ENCODE results near the gene DNAJC10. TPM values are rescaled to one million over a fixed set of nuclear protein-coding genes. Genes with fewer than 3 reads are reported as not detected.

DNAJC10 gene
- polyA plus RNA-seq, 4 donors: 139 to 205 (median 159) TPM

GRCh38 chr2:182827182-182827879, 111.3 kb downstream of the DNAJC10 start:
- no peak for DNase-seq (ENCODE audit: low read depth in 4 of 4, low spot score in 3 of 4)

GRCh38 chr2:182831101-182831500, 115.0 kb downstream of the DNAJC10 start:
- no peak for DNase-seq (ENCODE audit: low read depth in 4 of 4, low spot score in 3 of 4)

- DNase-seq (ENCODE audit: low read depth in 4 of 4, low spot score in 3 of 4): no peak
These were observed 115.9 kb downstream of the DNAJC10 start for GRCh38 chr2:182831921-182832320.

- no peak for DNase-seq (ENCODE audit: low read depth in 4 of 4, low spot score in 3 of 4)
These were observed 117.2 kb downstream of the DNAJC10 start for GRCh38 chr2:182833084-182833854.

- no peak for DNase-seq (ENCODE audit: low read depth in 4 of 4, low spot score in 3 of 4)
These were observed 118.2 kb downstream of the DNAJC10 start for GRCh38 chr2:182834293-182834692.

DNA sequence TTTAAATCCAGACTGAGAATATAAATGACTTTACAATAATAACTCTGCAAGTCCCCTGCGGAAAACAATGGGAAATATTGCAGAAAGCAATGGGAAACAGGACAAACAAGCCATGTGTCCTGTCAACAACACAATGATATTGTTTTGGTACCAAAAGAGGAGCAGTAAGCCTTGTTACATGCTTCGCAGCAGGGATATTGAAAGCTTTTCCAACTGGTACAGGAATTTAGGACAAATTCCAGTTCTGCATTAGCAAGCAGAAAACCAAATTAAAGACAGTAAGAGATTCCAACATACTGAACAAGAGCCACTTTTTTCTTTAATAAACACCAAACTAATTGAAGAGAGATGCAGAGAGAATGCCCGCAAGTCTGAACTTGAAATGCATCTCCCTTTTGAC, 120.4 kb downstream of the DNAJC10 start:
- DNase-seq (ENCODE audit: low read depth in 4 of 4, low spot score in 3 of 4): no peak

Other genes starting within 250 kb of the DNAJC10 start
- gene FRZB, start 150.4 kb downstream of the DNAJC10 start, polyA plus RNA-seq (ENCODE audit: insufficient read length in 4 of 4): 10 to 100 TPM in 3 of 4 donors, 1 to 10 TPM in 1; 9.5 to 20.6 (median 12.6) TPM